ENCODE data around the gene MED25.

GRCh38 chr19:49884760-49885159, 66.7 kb downstream of the MED25 start:
- TF ChIP-seq SP1 (CRISPR knock-in tag; conservative IDR thresholded peaks at IDR 0.05) (no peak), NFE2L1 (CRISPR knock-in tag; IDR thresholded peaks at IDR 0.05) (no peak)
- TF ChIP-seq, protein P1, sequence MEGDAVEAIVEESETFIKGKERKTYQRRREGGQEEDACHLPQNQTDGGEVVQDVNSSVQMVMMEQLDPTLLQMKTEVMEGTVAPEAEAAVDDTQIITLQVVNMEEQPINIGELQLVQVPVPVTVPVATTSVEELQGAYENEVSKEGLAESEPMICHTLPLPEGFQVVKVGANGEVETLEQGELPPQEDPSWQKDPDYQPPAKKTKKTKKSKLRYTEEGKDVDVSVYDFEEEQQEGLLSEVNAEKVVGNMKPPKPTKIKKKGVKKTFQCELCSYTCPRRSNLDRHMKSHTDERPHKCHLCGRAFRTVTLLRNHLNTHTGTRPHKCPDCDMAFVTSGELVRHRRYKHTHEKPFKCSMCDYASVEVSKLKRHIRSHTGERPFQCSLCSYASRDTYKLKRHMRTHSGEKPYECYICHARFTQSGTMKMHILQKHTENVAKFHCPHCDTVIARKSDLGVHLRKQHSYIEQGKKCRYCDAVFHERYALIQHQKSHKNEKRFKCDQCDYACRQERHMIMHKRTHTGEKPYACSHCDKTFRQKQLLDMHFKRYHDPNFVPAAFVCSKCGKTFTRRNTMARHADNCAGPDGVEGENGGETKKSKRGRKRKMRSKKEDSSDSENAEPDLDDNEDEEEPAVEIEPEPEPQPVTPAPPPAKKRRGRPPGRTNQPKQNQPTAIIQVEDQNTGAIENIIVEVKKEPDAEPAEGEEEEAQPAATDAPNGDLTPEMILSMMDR (IDR thresholded peaks at IDR 0.05): no peak

Data from WTC11 (cell line).